ENCODE data around the gene SPTAN1.
"Not testable (repeated sequence)": the region's sequence is repeated elsewhere in the genome, so short reads cannot be mapped to it uniquely, and the experiment has no call there.

Gene SPTAN1

DNA sequence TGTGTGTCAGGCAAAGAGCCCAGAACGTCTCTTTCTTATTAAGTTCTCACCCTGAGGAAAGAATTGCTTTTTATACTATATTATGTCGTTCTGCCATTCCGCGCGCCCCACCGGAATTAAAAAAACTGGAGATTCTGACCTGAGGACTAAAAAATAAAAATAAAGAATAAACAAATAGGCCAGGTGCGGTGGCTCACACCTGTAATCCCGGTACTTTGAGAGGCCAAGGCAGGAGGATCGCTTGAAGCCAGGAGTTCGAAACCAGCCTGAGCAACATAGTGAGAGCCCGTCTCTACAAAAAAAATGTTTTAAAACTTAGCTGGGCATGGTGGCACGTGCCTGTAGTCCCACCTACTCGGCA is 104.9 kb downstream of the SPTAN1 start:
- DNase-seq = no peak

GRCh38 chr9:128657796-128658195 is 105.4 kb downstream of the SPTAN1 start:
- DNase-seq = no peak

DNA sequence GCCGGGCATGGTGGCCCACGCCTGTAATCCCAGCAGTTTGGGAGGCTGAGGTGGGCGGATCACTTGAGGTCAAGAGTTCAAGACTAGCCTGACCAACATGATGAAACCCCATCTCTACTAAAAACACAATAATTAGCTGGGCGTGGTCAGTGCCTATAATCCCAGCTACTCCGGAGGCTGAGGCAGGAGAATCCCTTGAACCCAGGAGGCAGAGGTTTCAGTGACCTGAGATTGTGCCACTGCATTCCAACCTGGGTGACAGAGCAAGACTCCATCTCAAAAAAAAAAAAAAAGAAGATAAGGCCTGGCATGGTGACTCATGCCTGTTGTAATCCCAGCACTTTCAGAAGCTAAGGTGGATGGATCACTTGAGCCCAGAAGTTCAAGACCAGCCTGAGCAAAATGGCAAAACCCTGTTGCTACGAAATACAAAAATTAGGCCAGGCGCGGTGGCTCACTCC is 114.1 kb downstream of the SPTAN1 start:
- DNase-seq = not testable (repeated sequence)

GRCh38 chr9:128669786-128670185 is 117.4 kb downstream of the SPTAN1 start:
- DNase-seq = no peak

GRCh38 chr9:128675382-128675781 is 123.0 kb downstream of the SPTAN1 start:
- no peak for DNase-seq

GRCh38 chr9:128677794-128678193 is 125.4 kb downstream of the SPTAN1 start:
- DNase-seq = no peak
